A204.1 (cell line): ENCODE results near the gene DICER1.

Experiments used
- FAIRE-seq: peaks from 2 replicates; lab custom pipeline; 2012; peaks lifted over from hg19 to GRCh38; lab: Jason Lieb, UNC

Gene DICER1

GRCh38 chr14:95056476-95056875, 100.9 kb downstream of the DICER1 start:
- no peak for FAIRE-seq

GRCh38 chr14:95055318-95055717, 102.0 kb downstream of the DICER1 start:
- FAIRE-seq, result no peak

- FAIRE-seq, result no peak
Measured at GRCh38 chr14:95054346-95055280, 102.7 kb downstream of the DICER1 start.

GRCh38 chr14:95052016-95052585, 105.2 kb downstream of the DICER1 start:
- FAIRE-seq, result no peak

- FAIRE-seq, result no peak
Measured at GRCh38 chr14:95049952-95050351, 107.4 kb downstream of the DICER1 start.

- FAIRE-seq, result no peak
Measured at GRCh38 chr14:95048771-95049312, 108.5 kb downstream of the DICER1 start.

- no peak for FAIRE-seq
Measured at GRCh38 chr14:95047754-95048153, 109.6 kb downstream of the DICER1 start.

GRCh38 chr14:95046711-95047681, 110.3 kb downstream of the DICER1 start:
- FAIRE-seq, result no peak

GRCh38 chr14:95045836-95046430, 111.4 kb downstream of the DICER1 start:
- FAIRE-seq, result no peak

- no peak for FAIRE-seq
Measured at GRCh38 chr14:95045106-95045701, 112.1 kb downstream of the DICER1 start.

GRCh38 chr14:95044463-95045105, 112.7 kb downstream of the DICER1 start:
- no peak for FAIRE-seq

- no peak for FAIRE-seq
Measured at GRCh38 chr14:95043732-95044462, 113.4 kb downstream of the DICER1 start.

GRCh38 chr14:95043314-95043713, 114.0 kb downstream of the DICER1 start:
- no peak for FAIRE-seq

GRCh38 chr14:95041477-95042020, 115.8 kb downstream of the DICER1 start:
- no peak for FAIRE-seq

- FAIRE-seq, result no peak
Measured at GRCh38 chr14:95040708-95041476, 116.4 kb downstream of the DICER1 start.

- no peak for FAIRE-seq
Measured at GRCh38 chr14:95039993-95040348, 117.4 kb downstream of the DICER1 start.

- no peak for FAIRE-seq
Measured at GRCh38 chr14:95039259-95039992, 117.9 kb downstream of the DICER1 start.

GRCh38 chr14:95038521-95039250, 118.6 kb downstream of the DICER1 start:
- no peak for FAIRE-seq
